ENCODE measurements around the gene LCP1.

The LCP1 gene

DNA sequence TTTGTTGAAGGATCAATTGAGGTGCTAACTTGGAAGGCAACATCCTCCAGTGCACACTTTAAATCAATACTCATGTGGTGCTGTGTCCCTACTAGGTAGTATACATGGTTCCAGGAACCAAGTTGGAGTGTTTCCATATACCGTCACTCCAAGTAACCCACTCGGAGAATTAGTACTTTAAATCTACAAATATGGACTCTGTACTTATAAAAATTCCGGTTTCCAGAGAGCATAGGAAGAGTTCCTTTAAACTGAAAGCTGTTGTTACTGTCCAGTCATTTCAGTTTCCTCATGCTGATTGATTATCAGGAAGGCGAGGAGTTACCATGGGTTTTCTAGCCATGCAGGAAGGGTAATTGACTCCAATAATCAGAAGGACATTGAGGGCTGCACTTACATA is 84.3 kb downstream of the LCP1 start:
- no peak for DNase-seq

DNA sequence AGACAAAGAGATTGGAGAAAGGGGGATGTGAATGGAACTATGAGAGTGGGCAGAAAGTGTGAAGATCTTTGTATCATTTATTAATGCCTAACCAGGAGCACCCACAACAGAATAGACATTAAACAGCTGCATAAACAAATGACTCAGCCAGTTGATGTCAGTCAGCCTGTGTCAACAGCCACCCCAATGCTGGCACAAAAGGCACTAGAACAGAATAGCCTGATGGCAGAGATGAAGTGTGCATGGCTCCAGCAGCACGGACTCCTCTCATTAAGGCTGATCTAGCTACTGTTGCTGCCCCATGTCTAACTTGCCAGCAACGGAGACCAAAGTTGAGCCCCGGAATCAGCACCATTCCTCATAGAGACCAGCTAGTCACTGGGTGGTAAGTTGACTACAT is 85.0 kb downstream of the LCP1 start:
- DNase-seq = no peak

DNA sequence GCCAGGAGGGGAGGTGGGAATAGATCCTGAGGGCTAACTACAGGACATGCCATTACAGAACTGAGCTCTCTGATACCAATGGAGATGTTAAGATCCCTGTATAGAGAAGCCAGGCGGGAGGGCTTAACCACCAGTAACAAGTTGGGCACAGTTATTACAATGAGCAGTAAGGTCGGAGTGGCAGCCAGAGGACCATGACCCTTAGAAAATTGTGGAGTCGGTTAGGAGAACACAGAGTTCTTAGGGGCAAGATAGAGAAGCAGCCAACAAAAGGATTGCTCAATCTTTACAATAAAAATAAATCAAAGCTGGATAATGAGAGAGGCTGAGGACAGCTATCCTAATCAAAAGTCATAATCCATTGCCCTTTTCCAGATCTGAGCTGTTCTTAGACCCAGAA is 87.5 kb downstream of the LCP1 start:
- no peak for DNase-seq

DNA sequence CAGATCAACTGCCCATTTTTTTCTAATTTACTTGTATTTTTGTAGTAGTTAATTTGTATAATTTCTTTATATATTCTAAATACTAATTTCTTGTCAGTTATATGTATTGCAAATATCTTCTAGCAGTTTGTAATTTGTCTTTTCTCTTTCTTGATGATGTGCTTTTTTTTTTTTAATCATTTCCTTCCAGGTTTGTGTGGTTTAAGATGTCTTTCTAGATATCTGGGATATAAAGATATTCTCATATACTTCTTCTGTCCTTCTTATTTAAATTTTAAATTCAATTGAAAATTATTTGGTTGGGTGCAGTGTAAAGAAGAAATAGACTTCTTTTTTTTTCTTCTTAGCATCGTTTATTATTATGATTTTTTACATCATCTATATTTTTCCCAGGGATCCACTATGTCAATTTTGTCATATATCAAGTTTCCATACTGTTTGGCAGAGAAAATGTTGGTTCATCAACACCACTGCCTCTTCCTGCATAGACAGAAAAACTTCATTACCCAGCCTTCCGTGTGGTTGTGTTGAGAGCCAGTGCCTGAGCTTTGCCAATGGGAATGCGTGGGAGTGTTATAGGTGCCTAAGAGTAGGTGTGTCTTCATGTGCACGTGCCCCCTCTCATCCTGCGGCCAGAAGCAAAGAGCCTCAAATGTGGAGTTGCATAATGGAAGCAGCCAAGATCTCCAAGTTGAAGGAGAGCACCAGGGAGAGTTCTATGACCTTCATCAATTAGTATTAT is 93.0 kb downstream of the LCP1 start:
- DNase-seq = no peak

DNA sequence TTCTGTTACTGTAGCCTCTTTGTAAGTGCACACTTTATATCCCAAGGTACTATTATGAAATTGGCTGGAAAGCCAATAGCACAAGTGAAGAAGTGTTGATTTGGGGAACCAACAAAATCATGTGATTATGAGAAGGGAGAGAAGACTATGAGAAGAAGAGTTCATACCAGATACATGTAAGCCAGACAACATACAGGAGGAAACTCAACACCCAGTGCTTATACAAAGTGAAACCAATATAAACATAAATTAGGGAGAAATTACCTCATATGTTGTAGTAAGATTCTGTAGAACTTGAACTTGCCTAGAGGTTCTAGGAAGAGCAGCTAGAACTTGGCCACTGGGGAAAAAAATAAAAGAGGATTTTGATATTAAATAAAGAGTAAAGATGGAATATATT is 94.5 kb downstream of the LCP1 start:
- DNase-seq = no peak

DNA sequence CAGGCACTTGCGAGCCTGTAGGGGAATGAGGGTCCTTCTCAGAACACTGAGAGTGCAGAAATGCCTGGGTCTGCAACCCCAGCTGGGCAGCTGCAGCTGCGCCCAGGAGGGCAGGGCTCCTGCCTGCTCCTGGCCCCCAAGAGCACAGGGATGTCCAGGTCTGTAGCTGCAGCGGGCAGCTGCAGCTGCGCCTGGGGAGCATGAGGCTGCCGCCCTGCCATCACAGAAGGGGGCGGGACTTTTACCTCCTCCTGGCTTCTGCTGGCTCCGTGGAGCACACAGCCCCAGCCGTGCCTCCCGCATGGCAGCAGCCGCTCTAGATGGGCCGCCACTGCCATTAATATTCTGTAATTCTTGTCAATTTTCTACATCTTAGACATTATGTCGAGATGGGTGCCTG is 95.0 kb downstream of the LCP1 start:
- DNase-seq = no peak

DNA sequence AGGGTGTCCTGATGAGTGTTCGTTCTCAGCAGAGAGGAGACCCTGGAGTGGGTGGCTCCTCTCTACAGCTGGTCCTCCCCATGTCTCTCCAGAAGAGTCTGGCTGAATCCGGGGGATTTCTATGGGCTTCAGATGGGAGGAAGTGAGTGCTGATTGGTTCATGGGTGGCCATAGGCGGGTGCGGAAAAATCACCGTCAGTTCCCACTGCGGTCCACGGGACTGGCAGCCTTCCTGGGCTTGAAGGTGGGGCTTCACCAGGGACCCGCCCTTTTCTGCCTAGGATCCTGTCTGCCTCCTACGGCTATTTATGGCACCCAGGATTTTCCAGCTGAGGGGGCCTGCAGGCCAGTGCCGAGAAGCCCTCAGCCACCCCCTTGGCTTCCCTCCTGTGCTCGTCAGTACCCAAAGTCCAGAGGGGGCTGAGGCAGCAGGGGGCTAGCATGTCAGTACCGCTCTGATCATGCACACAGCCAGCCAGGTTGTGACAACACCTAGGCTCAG is 95.5 kb downstream of the LCP1 start:
- DNase-seq = no peak

DNA sequence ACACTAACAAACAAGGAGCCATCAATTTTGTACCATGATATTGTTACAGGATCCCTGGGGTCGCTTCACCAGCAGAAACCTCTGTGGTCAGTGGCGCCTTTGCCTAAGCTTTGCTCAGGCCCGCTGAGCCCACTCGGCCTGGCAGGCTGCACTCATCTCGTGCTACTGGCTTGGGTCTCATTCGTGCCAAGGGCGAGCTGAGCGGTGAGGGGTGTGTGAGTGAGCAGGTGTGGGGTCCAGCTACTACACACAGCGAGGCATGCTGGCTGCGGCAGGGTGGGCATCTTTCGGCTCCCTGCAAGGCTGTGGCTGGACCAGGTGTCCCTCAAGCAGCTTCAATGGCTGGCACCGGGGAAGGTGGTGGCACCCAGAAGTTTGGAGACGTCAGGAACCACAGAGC is 96.2 kb downstream of the LCP1 start:
- no peak for DNase-seq

DNA sequence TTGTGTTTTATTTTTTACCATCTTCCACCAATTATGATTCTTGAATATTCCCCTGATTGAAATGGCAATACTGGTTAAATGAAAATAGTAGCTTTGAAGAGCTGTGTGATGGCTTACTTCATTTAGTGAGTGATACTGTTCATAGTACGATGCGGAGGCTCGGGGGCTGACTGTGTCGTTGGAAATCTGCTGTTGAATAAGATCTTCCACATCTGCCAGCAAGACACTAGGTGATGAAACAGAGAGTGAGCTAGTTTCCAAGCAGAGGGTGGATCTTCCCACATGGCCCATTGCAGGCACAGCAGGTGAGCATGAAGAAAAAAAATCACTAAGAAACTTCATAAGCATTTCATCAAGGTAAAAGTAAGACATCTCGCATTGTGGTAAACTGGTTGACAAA is 99.7 kb downstream of the LCP1 start:
- no peak for DNase-seq

DNA sequence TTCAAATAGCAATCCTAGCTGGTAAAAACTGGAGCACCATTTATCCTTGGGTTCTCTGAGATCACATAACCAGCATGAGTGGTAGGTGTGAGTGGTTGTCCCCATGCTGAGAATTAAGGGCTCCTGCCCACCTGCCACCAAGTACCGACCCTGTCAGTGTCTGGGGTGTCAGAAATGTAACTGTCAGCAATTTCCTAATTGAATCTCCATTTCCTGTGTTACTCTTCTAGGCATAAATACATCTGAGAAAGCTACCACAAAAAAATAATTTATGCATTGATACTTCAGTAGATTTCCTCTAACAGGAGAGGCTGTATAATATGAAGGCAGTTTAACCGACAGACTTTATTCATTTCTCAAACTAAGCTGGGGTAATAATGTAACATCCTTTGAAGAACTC is 102.2 kb downstream of the LCP1 start:
- DNase-seq = no peak

DNA sequence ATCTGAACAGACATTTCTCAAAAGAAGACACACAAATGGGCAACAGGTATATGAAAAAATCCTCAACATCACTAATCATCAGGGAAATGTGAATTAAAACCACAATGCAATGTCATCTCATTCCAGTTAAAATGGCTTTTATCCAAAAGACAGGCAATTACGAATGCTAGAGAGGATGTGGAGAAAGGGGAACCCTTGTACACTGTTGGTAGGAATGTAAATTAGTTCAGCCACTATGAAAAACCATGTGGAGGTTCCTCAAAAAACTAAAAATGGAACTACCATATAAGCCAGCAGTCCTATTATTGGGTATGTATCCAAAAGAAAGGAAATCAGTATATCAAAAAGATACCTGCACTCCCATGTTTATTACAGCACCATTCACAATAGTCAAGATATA is 104.7 kb downstream of the LCP1 start:
- no peak for DNase-seq

DNA sequence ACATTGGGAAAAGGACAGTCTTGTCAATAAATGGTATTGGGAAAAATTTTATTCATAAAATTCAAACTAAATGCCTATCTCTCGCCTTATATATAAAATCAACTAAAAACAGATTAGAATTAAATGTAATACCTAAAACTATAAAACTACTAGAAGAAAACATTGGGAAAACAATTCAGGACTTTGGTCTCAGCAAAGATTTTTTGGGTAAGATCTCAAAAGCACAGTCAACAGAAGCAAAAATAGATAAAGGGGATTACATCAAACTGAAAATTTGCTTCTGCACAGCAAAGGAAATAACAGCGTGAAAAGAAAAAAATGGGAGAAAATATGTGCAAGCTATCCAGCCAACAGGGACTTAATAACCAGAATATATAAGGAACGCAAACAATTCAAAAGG is 105.2 kb downstream of the LCP1 start:
- no peak for DNase-seq

Data from DMS79 (cell line).